GM21528 (cell line): Measurements from ENCODE around the gene ERCC6L2.

Source experiments
- ATAC-seq: cut with Tn5 transposase; IDR thresholded peaks from one replicate; pipeline ENCODE4 v1.9.1; 2021; ENCODE audit warnings: mild to moderate bottlenecking, moderate library complexity; ENCODE audit not compliant: unreplicated experiment, low FRiP score

ERCC6L2 gene

GRCh38 chr9:95971815-95972214, 96.3 kb downstream of the ERCC6L2 start:
- ATAC-seq = no peak

GRCh38 chr9:95974389-95974788, 98.9 kb downstream of the ERCC6L2 start:
- ATAC-seq = no peak

DNA sequence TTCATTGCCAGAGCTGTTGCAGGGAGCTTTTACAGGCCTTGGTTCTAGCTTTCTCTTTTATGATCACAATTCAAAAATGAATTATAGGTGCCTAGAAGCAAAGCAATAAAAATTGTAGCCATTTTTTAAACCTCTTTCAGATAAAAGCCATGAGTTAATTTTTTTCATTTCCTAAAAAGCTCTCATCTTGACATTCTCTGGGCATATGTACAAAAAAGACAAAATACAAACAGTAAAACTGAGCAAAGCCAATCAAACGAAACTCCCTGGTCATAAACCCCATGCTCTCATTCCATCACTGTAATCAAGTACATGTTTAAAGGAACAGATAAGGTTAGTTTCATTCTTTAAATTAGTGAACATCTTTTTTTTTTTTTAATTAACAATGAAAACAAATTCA, 101.9 kb downstream of the ERCC6L2 start:
- no peak for ATAC-seq

- ATAC-seq = no peak
Observed at GRCh38 chr9:95978106-95978505, 102.6 kb downstream of the ERCC6L2 start.

GRCh38 chr9:95979446-95979845, 104.0 kb downstream of the ERCC6L2 start:
- no peak for ATAC-seq

DNA sequence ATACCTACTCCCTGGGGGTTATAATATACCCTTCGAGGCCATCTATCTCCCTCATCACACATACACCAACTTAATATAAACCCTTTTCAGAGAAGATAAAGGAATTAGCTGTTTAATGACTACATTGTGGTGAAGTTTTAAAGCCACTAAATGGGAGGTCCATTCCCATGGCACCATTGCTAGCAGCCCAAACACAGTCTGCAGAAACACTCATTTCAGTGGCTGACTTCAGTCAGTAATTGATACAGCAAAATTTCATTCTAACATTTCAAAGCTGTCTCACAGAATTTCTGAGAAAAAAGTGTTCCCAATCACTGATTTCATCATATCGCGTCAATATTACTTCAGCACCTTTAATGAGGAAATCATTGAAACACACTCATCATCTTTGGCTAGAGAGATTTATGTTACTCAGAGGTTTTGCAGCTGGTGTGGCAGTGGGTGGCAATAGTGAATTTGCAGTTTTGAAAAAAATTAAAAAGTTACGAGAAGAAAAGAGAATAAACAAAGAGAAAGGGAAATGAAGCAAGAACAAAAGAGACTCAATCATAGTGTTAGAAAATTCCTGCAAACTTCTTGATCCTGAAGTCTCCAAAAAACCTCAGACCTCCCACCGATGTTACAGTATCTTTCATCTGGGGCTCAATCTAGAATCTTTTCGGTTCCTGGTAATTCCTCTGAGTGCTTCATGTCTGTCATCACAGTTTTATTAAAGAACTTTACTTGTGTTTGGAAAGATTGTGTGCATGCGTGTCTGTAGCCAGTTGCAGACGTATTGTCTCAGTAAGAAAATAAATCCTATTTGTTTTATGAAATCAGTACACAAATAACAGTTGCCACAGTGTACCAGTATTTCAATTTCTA, 105.0 kb downstream of the ERCC6L2 start:
- no peak for ATAC-seq

- no peak for ATAC-seq
Observed at GRCh38 chr9:95981761-95982390, 106.4 kb downstream of the ERCC6L2 start.

DNA sequence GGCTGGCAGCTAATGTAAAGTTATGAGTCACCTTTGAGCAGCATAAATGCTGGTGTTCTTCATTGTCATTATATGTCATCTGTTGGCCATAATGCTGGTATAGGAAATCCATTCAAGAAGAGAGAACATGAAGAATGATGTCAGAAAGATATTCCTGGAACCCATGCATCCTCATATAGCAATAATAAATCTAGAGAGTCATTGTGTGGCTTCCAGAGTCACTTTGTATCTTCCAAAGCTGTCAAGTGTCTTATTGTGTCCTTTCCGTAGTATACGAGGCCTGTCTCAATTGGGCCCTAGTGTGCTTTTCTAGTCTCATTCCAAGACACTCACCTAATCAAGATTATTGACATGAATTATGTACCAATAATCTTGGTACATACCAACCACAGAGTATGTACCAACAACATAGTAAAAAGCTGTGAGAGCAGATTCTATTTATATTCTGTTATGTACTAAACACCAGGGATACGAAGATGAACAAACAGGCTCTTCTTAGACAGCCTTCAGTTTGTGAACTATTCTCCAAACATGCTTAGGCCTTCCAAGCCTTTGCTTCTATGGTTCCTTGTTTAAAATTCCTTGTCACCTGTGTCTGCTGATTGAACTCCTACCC, 110.1 kb downstream of the ERCC6L2 start:
- no peak for ATAC-seq

- ATAC-seq = no peak
Observed at GRCh38 chr9:95989297-95989696, 113.8 kb downstream of the ERCC6L2 start.

DNA sequence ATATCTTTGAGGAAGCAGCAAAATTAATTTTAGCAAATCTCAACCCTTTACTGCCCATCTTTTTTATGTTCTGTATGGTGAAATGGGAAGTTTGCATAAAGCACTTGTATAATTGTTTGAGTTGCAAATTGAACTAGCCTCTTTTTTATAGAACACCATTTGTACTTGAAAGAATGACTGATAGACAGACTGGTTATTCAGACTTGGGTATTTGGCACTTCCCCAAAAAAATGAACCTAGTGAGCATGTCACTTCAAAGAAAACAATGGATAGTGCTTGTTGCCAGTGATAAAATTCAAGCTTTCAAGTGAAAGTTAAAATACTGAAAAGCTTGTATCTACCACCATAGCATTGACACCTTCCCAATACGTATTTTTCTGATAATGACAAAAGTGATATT, 115.8 kb downstream of the ERCC6L2 start:
- no peak for ATAC-seq

- no peak for ATAC-seq
Observed at GRCh38 chr9:95992536-95992935, 117.0 kb downstream of the ERCC6L2 start.

DNA sequence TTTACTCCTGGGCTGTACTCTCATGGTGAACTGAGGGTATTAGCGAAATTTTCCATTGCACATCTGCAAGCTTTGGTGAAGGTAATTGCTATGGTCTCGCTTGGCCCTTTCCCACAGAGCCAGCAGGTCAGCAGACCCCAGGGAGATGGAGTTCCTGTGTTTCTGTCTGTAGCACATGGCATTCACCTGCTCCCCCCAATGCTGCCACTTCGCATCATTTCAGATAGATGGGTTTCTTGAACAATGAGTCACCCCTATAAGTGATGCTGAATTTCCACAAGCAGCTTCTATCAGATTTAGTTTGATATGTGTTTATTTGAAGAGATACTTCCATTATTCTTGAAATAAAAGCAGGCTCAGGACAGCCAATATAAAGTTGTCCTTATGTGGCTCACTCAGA, 117.8 kb downstream of the ERCC6L2 start:
- no peak for ATAC-seq

- ATAC-seq = no peak
Observed at GRCh38 chr9:95999390-95999789, 123.9 kb downstream of the ERCC6L2 start.

- ATAC-seq = no peak
Observed at GRCh38 chr9:96004379-96004778, 128.9 kb downstream of the ERCC6L2 start.

DNA sequence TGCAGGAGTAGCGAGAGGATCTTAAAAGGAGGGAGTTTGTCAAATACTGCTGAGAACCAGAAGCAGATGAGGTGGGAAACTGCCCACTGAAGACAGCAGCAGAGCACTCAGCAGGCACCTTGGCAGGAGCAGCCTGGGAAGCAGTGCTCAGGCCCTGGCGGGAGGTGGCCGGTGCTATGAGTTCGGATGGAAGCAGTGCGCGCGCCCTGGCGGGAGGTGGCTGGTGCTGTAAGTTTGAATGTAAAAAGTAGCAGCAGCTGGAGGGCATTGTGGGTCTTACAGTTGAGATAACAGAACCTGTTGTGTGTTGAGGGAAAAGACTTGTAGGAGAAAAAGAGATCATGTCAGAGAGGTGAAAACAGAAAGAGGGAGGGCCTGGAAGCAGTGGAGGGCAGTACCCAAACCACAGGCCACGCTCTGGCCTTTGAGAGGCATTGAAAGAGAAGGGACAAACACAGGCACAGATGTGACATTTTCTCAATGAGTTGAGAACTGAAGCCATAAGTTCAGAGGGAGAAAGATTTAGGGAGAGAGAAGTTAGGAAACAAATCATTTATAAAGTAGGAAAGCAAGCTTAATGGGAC, 130.9 kb downstream of the ERCC6L2 start:
- no peak for ATAC-seq

GRCh38 chr9:96006961-96007360, 131.5 kb downstream of the ERCC6L2 start:
- ATAC-seq = no peak

DNA sequence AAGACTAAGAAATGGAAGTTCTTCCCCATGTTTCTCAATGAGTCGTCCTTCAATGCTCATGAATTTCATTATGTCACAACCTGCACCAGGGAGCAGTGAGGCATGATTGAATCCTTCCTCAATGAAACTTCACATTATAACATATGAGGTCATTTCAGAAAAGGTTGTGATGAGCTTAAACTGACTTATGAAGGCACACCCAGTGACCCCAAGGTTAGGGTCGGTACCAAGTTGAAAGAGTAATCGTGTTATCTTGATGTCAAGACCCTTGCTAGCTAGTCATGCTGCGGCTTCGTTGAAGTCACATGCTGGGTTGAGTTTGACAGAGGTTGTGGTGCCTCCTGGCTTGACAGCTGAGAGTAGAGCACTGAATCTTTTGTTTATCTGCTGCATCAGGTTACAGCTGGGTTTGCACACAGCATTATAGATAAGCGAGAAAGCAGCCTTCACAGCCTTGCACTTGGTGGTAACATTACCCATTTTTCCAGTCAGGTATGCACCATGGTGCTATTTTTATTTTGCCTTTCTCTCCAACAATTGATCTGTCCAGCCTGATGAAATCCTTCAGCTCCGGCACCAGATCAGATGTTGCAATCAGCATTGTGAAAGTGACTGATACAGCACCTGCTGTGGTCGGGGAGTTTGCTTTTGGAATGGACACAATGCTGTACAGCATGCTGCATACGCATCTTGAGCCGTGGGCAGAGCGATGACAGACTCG, 133.2 kb downstream of the ERCC6L2 start:
- ATAC-seq = no peak

DNA sequence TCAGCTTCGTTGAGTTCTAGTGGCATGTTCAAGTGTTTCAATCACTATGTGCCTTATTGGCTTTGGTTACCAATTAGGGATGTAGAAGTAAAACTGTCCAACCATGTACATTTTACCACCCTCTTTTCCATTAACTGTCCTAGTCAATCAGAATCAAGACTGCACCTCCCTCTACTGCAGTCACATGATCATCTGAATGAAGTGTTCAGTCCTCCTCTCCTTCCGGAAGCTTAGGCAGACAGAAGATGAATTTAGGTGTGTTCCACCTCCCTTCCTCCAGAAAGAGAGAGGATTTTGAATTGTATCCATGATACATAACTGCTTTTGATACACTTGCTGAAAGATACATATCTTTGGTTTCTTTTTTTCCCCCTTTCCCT, 133.7 kb downstream of the ERCC6L2 start:
- no peak for ATAC-seq

- ATAC-seq = no peak
Observed at GRCh38 chr9:96009690-96010472, 134.4 kb downstream of the ERCC6L2 start.

DNA sequence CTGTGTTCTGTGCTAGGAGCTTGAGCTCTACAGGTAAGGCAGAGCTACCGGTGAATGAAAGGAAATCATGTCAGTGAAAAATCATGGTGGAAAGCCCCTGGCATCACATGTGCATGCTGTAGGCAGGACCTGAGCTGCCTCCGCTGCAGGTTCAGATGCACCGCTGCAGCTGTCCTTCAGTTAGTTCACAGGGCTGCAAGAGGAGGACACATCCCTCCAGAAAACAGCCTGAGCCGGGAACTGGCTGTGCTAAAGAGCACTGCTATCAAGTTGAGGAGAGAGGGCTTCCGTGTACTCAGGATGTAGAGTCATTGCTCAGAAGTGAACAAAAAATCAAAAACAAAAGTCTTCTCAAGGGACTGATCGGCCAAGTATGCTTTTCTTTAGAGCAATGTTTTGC, 138.6 kb downstream of the ERCC6L2 start:
- ATAC-seq = no peak
